H1 (cell line): ENCODE results near the gene MFSD2A. TPM values are rescaled to one million over a fixed set of nuclear protein-coding genes. Genes with fewer than 3 reads are reported as not detected.

Experiments
- ATF2 ChIP-seq: IDR thresholded peaks from 2 replicates; pipeline ENCODE4 v1.6.1; 2012; ENCODE audit warnings: low read length, inconsistent platforms
- BCL11A ChIP-seq, 2 experiments: IDR thresholded peaks; one replicate each; pipeline ENCODE4 v1.6.1; 2011; ENCODE audit warnings: low read depth in 2 of 2, low read length in 2 of 2, mild to moderate bottlenecking in 2 of 2
- CEBPB ChIP-seq: IDR thresholded peaks from 2 replicates; pipeline ENCODE4 v1.6.1; 2012; ENCODE audit warnings: low read depth, low read length
- CHD7 ChIP-seq: fragments of 300-600 bp; sonication (generic); IDR thresholded peaks from 2 replicates; pipeline ENCODE4 v1.7.1; 2012; ENCODE audit warnings: low read length, moderate library complexity, mild to moderate bottlenecking, inconsistent platforms; ENCODE audit not compliant: insufficient replicate concordance
- EZH2 ChIP-seq: fragments of 200-600 bp; sonication (generic); IDR thresholded peaks from 2 replicates; pipeline ENCODE4 v1.7.1; 2012; ENCODE audit warnings: low read depth, mild to moderate bottlenecking, moderate library complexity, low read length, inconsistent platforms; ENCODE audit not compliant: severe bottlenecking
- GABPA ChIP-seq: IDR thresholded peaks from 2 replicates; pipeline ENCODE4 v1.6.1; 2011; ENCODE audit warnings: mild to moderate bottlenecking, low read length, moderate library complexity, borderline replicate concordance; ENCODE audit not compliant: insufficient read depth
- GTF2F1 ChIP-seq: IDR thresholded peaks from 2 replicates; pipeline ENCODE4 v1.6.1; 2012; ENCODE audit warnings: low read depth, low read length, improper control_type of control experiment, borderline replicate concordance
- PHF8 ChIP-seq: fragments of 200-600 bp; sonication (generic); conservative IDR thresholded peaks from 2 replicates; pipeline ENCODE4 v1.7.1; 2012; ENCODE audit warnings: low read depth, mild to moderate bottlenecking, inconsistent platforms, low read length, moderate library complexity
- TAF7 ChIP-seq: optimal IDR thresholded peaks from 2 replicates; pipeline ENCODE3; 2011; ENCODE audit warnings: low read depth, mild to moderate bottlenecking, inconsistent platforms, low read length, moderate library complexity, borderline replicate concordance
- YY1 ChIP-seq: IDR thresholded peaks from 2 replicates; pipeline ENCODE4 v1.6.1; 2011; ENCODE audit warnings: low read depth, mild to moderate bottlenecking, low read length
- polyA plus RNA-seq, 7 experiments: library from polyadenylated mRNA; depleted of rRNA in 3 of 7; stranded (reverse) in 5 of 7; unstranded in 2 of 7; fragments of >200 nt in 5 of 7; fragments of 200-250 nt in 2 of 7; gene quantifications; 1 replicate in 5 of 7; 2 replicates in 1 of 7; 4 replicates in 1 of 7; pipeline versions ENCODE4 v1.2.1 to v1.2.3, GENCODE V29; 2011 to 2013; ENCODE audit warnings: missing spikeins in 2 of 7, mixed read lengths in 2 of 7
- total RNA-seq: library from RNA; stranded (reverse); fragmentation: NEBNext Ultra II Directional; extraction: Animal tissue kit (Norgen Biotek cat#: 25700); gene quantifications from 2 replicates; pipeline ENCODE4 v1.2.1, GENCODE V29; 2021

MFSD2A gene
- total and polyA plus RNA-seq, 2 of the 8 experiments (the other 6 are each of a cell fraction or from before 2014, with no cell fraction given): 18.3 to 25.9 TPM

- TF ChIP-seq CHD7 (no peak), PHF8 (no peak), ATF2 (no peak), BCL11A (IDR thresholded peaks at IDR 0.05; ENCODE audit: low read depth in 2 of 2, low read length in 2 of 2) (no peak), YY1 (no peak), TAF7 (no peak), GABPA (no peak), EZH2 (no peak), GTF2F1 (no peak), CEBPB (no peak)
These were observed 16.2 kb downstream of the MFSD2A start (continued) for GRCh38 chr1:39971138-39971537.
